HG03571 (cell line): ENCODE data around the gene ADRA1B.

ENCODE experiments used
- ATAC-seq: cut with Tn5 transposase; IDR thresholded peaks from one replicate; pipeline ENCODE4 v1.9.1; 2021; ENCODE audit not compliant: unreplicated experiment

Gene ADRA1B

DNA sequence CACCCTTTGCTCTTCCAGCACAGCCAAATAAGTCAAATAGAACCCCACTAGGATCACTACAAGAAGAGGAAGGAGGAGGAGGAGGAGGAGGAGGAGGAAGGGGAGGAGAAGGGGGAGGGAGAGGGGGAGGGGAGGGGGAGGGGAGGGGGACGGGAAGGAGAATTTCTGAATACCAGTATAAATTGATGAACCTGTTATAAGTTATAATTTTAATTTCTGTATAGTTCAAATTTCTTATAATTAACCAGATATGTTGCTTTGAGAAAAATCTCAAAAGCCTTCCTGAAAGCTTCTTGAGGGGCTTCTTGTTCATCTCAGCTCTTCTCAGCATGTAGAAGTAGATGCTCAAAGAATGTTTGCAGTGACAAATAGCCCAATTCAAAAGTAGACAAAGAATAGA is 15.0 kb upstream of the ADRA1B start:
- ATAC-seq = no peak

DNA sequence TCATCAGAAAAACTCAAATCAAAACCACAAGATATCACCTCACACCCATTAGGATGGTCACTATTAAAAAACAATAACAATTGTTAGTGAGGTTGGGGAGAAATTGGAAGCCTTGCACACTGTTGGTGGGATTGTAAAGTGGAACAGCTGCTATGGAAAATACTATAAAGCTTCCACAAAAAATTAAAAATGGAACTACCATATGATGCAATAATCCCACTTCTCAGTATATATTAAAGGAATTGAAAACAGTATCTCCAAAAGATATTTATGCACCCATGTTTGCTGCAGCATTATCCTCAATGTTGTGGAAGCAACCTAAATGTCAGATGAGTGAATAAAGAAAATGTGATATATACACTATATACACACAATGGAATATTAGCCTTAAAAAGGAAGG is 14.5 kb upstream of the ADRA1B start:
- ATAC-seq = no peak

DNA sequence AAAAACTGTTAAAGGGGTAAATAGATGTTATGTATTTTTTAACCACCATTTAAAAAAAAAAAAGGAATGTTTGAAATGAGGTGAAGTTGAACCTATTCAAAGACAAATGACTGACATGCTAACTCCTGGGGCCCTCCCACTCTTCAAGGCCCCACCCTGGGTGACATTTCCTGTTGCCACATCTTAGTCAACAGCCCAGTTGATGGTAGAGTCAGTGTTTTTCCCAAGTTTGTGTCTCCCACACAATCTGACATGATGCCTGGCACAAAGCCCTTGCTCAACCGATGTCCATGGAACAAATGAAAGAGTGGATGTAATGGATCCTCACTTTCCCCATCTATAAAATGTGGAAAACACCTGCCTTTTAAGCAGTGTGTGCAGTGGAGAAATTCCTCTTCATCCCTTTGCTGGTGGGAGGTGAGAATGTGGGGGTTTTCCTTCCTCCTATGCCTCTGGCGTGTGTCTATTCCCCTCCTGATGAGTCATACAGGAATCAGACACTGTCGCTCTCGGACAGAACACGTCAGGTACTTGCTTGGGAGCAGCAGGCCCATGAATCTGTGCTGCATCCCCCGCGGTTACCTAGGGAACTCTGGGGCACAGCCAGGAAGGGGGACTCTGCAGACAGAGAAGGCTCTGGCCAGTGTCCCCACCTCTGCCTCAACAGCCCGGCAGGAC is 13.7 kb upstream of the ADRA1B start:
- no peak for ATAC-seq

DNA sequence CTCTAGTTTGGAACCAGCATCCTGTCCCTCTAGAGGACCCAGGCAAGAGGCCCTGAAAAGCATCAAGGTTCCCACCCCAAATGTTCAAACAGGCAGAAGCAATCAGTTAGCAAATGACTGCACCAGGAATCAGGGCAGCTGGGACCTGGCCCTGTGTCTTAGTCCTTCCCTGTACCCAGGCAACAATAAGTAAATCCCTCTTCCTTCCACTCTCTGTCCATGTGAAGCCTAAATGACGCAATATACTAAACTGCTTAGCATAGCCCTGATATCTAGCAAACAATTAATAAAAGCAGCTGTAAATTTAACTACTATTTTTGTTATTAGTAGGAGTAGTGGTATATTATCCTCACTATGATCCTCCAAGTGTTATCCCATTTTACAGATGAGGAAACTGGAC is 13.2 kb upstream of the ADRA1B start:
- no peak for ATAC-seq

DNA sequence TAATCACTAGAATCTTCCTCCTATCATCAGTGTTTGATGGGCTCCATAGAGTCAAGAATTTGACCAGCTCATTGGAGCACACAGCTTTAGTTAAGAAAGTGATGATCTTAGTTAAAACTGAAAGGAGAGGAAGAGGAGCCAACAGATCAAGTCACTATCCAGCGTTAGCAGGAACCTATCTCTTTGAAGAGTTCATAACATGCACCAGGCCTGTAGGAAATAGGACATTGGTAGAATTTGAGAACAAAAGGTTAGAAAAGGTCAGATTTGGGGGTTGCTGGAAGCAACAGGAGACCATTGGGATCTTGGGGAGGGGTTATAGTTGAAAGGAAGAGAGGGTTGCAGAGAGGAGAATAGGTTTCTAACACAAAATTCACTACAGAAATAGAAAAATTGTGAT is 11.4 kb upstream of the ADRA1B start:
- ATAC-seq = no peak

DNA sequence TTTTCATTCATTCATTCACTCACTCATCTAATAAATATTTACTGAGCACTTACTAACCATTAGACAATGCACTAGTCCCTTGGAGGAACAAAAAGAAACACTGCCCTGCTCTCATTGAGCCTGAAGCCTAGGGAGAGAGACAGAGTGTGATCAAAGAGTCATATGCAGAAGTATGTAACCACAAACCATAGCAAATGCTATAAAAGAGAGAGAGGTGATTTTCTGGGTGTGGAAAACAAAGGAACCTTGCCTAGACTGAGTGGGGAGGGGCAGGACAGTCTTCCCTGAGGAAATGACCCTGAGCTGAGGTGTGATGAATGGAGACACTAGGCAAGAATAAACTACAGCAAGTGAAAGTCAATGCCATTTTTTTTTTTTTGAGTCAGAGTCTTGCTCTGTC is 10.8 kb upstream of the ADRA1B start:
- no peak for ATAC-seq

DNA sequence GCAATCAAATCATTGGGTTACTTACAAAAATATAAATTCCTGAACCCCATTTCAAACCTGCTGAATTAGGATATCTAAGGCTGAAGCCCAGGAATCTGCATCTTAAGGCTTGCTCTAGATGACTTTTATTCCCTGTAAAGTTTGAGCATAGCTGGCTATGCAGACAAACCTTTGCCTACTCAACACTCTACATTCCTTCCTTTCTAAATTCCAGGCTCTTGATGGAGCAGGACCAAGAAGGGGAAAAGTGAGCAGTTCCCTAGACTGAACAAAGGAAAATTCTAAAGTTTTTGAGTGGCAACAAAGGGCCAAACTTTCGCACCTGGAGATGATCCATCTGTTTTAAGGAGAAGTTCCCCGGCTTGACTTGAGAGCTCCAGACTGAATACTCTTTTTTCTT is 9.8 kb upstream of the ADRA1B start:
- ATAC-seq = no peak

DNA sequence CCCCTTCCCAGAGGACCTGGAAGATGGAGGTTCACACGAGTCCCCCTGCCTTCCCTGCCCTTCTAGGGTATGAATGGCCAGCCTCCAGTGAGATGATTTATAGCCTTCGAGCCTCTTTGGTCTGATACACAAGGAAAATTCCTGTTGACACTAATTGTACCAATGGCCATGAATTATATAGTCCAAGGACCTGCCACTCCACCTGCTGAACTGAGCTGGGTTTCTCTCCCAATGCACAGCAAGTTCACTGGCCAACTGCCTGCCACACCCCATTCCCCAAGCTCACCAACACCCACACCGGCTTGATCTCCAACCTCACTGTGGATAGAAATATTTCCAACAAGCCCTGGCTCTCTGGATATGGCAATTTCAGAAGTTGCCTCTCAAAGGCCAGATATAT is 9.3 kb upstream of the ADRA1B start:
- no peak for ATAC-seq

DNA sequence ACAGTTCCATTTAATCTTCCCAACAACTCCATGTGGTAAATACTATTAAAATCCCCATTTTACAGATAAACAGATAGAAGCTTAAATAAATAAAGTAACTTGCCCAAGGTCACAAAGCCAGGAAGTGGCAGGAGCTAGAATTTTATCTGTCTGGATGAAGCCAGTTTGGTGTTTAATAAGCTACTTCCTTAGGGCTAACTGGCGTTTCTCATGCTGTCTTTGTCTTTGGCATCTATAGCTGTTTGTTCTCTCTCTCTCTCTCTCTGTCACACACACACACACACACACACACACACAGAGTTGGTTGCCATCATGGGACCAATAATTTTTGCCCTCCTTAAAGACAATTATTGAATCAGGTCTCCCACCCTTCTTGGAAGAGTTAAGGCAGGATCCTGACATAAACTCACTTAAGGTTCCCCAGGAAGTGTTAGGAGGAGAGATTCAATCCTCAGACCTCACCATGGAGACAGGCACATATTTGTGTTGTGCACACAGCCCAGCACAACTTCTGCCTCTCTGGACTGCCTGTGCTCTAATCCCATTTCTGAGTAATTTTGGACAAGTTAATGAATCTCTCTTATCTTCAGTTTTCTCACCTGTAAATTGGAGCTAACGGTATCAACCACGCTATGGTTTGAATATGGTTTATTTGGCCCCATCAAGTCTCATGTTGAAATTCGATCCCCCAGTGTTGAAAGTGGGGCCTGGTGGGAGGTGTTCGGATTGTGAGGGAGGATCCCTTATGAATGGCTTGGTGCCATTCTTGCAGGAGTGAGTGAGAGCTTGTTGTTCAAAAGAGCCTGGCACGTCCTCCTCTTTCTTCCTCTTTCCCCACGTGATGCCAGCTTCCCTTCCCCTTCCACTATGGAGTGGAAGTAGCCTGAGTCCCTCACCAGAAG is 8.3 kb upstream of the ADRA1B start:
- no peak for ATAC-seq

DNA sequence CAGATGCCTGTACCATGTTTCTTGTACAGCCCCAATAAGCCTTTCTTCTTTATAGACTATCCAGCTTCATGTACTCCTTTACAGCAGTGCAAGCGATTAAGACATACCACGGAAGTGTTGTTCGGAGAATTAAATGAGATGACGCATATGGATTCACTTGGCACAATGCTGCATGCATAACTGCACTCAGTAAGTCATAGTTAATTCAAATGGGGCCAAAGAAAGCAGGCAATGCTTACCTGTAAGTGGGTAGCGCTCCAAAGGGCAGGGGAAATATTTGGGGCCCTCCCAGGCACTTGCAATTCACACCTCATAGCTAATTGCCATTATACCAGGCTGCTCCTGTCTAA is 7.7 kb upstream of the ADRA1B start:
- no peak for ATAC-seq

DNA sequence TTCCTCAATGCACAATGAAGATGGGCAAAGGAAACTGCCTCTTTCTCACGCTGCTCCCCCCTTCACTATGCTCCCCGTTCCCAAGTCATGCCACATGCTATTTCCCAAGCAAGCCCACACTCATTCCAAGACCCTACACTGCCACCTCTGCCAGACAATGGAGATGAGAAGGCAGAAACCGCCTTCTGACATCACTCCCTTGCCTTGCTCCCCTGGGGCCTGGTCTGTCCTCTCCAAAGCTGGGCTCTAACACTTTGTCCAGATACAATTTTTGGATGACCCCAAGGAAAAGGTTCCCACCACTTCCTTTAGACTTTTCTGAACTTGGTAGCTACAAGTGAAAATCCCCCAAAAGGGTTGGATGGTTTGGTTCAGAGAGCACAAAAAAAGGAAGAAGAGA is 7.2 kb upstream of the ADRA1B start:
- ATAC-seq = no peak

DNA sequence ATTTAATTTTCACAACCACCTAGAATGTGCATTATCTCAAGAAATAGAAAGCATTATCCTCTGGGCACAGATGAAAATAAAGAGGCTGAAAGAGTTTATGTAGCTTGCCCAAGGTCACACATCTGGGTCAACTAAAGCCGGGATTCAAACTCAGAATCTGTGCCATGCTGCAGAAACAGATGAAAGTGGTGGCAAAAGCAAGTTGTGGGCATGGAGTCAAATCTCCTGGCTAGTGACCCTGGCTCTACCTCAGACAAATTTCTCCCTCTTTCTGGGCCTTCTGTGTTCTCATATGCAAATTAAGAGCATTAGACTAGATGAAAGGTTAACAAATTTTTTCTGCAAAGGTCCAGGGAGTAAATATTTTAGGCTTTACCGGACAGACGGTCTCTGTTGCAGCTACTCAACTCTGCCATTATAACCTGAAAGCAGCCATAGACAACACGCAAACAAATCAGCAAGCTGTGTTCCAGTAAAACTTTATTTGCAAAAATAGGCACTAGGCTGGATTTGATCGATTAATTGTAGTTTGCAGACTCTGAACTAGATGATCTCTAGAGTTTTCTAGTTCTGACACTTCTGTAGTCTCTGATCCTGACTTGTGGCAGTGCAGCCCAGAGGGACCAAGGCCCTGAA is 6.0 kb upstream of the ADRA1B start:
- no peak for ATAC-seq

DNA sequence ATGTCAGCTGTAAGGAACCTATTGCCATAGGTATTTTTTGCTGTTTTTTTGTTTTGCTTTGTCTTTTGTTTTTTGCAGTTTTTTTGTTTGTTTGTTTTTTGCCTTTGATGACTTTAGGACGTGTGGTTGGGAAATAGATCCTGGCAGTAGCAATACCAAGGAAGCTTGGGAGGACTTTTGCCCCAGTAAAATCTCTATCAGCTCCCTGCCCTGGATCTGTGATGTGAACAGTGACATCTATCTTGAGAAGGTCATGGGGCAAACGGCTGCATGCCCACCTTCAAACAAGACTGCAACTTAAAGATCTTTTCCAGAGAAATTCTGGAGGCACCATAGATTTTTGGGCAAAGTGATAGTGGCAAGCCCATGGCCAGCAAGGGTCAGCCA is 5.4 kb upstream of the ADRA1B start:
- ATAC-seq = no peak

DNA sequence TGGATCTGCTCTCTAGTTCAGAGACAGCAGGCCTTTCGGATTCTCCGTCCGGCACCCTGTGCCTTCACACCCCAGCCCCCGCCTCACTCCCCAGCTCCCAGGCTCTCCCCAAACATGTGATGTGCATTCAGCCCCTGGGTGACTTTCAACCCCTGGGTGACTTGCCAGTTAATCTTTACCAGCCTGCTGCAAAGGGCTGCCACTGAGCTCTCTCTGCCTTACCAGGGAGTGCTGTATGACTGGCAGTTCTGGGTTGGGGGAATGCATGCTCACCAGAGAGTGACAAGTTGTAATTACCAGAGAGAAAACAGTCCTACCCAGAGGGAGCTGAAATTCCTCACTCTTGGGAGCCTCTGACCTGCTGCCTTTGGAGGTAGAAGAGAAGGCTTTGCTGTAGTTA is 4.9 kb upstream of the ADRA1B start:
- no peak for ATAC-seq

DNA sequence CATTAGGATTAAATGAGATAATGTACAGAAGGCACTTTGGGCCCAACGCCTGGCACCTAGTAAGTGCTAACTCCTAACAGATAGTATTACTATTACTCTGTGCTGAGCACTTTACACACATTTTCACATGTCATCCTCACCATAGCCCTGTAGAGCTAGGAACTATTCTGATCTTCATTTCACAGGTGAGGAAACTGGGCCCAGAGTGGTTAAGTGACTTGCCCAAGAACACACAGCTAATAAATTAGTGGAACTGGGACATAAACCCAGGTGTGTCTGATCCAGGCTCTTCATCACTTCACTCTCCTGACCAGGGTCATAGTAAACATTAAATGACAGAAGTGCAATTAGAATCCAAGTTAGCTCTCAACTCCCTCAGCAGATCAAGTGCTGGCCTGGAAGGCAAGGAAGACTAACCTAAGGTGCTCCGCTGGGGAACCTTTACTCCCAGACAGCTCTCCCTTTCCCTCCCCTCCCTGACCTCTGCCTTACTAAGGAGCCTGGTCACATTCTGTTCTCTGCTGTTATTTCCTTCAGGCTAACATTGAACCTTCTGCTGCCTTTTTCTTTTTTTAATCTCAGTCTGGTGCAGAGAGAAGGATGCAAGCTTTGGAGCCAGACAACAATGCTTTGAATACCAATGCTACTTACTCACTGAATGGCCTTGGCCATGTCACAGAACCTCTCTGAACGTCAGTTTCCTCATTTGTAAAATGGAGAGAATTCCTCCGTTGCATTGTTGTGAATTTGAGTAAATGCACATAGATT is 4.1 kb upstream of the ADRA1B start:
- no peak for ATAC-seq

DNA sequence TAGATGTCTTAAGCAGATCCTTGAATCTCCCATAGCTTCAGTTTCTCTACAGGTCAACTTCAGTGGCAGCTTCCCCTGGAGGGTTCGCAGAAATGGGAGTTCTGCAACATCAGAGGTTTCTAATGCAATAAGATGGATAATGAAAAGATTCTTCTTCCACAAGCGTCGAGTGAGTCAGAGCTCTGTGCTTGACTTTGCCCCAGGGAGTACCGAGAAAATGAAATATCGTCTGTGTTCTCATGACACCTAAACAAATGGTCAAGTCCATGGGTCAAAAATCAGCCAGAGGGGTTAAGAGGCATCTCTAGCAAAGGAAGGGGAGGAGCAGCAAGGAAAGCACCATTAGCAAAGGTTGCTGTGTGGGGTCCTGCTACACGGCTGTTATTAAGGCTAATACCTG is 3.2 kb upstream of the ADRA1B start:
- ATAC-seq = no peak

DNA sequence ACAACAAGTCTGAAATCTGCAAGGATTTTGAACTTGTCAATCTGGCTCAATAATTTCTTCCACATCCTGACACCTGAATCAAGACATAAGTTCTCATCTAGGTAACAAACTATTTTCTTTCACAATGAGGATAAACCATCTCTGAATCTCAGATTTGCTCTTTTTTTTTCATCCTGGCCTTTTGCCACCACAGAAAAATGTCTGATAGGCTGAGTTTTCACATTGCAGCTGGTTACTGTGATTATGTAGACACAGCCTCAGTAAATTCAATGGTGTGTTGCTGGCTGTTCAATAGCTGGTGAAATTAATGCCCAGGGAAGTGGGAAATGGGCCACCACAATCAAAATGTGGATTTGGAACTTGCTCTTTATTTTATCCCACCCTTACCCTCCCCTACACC is 2.8 kb upstream of the ADRA1B start:
- ATAC-seq = no peak

DNA sequence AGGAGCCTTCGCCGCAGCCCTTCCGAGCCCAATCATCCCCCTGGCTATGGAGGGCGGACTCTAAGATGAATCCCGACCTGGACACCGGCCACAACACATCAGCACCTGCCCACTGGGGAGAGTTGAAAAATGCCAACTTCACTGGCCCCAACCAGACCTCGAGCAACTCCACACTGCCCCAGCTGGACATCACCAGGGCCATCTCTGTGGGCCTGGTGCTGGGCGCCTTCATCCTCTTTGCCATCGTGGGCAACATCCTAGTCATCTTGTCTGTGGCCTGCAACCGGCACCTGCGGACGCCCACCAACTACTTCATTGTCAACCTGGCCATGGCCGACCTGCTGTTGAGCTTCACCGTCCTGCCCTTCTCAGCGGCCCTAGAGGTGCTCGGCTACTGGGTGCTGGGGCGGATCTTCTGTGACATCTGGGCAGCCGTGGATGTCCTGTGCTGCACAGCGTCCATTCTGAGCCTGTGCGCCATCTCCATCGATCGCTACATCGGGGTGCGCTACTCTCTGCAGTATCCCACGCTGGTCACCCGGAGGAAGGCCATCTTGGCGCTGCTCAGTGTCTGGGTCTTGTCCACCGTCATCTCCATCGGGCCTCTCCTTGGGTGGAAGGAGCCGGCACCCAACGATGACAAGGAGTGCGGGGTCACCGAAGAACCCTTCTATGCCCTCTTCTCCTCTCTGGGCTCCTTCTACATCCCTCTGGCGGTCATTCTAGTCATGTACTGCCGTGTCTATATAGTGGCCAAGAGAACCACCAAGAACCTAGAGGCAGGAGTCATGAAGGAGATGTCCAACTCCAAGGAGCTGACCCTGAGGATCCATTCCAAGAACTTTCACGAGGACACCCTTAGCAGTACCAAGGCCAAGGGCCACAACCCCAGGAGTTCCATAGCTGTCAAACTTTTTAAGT is 819 bp downstream of the ADRA1B start:
- no peak for ATAC-seq

DNA sequence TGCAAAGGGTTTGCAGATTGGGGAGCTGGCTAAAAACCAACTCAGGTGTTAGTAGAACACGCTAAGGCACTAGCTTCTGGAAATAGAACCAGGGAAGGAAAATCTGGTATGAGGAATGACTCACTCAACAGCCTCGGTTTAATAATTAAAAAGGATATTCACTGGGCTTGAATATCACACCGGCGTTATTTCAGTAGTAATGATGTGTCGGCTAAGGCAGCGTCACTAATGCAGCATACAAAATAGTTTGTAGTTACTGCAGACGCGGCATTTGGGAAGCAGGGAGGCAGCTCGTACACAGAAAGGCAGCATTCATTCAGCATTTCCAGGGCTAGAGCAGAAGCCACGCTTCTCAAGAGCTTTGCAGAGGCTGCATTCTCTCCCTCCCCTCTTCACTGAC is 1.7 kb downstream of the ADRA1B start:
- no peak for ATAC-seq

DNA sequence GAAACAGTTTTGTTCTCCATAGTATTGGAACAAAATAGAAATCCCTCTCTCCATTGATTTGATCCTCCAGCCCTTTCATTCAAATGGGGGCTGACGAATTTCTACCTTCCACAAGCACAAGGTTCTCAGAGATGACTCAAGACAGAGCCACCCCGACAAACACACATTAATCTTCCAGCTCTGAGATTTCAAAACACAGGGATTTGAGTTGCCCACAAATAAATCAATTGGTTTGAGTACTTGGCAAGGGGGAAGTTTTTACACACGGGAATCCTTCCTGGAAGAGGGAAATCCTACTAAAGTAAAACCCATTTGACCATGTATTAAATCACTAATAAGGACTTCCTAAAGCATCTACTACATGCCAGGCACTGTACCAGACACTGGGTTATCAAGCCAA is 5.4 kb downstream of the ADRA1B start:
- ATAC-seq = no peak

DNA sequence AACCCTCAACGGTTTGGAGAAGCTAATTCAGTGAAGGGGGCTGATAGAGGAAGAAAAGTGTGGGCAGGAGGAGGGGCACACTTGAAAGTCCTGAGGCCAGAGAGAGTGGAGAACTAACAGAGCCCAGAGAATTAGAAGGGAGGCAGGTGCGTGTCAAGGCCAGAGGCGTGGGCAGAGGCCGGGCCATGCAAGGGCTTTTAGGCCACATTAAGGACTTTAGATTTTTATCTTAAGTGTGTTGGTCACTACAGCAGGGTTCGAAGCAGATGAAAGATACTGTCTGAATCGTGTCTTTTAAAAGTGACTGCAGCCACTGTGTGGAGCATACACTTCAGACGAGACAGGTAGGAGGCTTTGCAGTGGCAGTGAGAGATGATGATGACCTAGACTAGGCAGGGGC is 6.7 kb downstream of the ADRA1B start:
- ATAC-seq = no peak
